Activated naive CD8-positive, alpha-beta T cell treated with anti-CD3 and anti-CD28 coated beads, Interleukin-2, amount 50 U/mL, for 24 hours (primary cell): ENCODE results near the gene PKMYT1.

Experiments
- ATAC-seq: fragments of 150-1000 bp; cut with Tn5 transposase; one replicate; pipeline ENCODE4 v1.10.0; 2021
- DNase-seq: peaks from one replicate; pipeline ENCODE4 v3.0.0; 2021
- H3K27ac Mint-ChIP-seq: one replicate; pipeline ENCODE4 v1.8.0; 2021; ENCODE audit warnings: mild to moderate bottlenecking, mixed read lengths
- H3K27me3 Mint-ChIP-seq: one replicate; pipeline ENCODE4 v1.8.0; 2021; ENCODE audit warnings: mixed read lengths
- H3K36me3 Mint-ChIP-seq: one replicate; pipeline ENCODE4 v1.8.0; 2021; ENCODE audit warnings: low read depth, mixed read lengths
- H3K4me1 Mint-ChIP-seq: one replicate; pipeline ENCODE4 v1.8.0; 2021; ENCODE audit warnings: mixed read lengths
- H3K4me3 Mint-ChIP-seq: one replicate; pipeline ENCODE4 v1.8.0; 2021; ENCODE audit warnings: mild to moderate bottlenecking, moderate library complexity, mixed read lengths
- H3K9me3 Mint-ChIP-seq: one replicate; pipeline ENCODE4 v1.8.0; 2021; ENCODE audit warnings: mixed read lengths

Gene PKMYT1

DNA sequence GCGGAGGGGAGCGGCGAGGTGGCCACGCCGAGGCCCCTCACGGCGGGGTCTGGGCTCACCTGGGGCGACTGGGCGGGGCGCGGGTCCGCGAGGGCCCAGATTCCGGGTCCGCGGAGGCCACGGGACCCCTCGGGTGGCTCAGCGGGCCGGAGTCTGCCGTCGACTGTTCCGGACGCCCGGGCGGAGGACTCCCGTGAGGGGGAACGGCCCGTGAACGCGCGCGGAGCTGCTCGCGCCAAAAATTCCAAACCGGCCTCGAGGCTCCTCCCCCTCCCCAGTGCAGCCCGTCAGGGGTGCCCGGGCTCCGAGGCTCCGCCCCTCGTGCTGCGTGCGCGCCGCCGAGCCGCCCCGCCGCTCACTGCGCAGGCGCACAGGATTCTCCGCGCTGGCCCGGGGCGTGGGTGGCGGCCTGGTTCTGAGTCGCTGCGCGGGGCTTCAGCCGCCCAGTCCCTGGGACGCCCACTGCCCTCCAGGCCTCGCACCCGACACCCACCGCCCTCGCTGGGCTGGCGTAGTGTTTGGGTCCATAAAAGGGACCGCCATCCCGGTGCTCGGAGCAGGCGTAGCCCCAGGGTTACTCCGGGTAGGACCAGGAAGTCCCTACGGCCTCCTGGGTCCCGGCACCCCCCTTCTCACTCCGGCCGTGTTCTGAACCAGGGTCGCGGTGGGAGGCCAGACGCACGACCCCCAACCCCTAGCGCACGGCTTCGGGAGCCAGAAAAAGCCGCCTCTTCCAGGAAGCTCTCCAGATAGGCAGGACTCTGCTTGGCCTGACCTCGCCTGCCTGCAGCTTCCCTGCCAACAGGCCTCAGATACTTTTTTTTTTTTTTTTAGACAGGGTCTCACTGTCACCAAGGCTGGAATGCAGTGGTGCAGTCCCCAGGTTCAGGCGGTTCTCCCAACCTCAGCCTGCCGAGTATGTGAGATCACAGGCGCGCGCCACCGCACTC lies at the start of gene PKMYT1:
TSS of gene PKMYT1 (minus strand) at position 220 of the 950 bp plus-strand sequence. CDS start 789 bp downstream, outside the sequence.
- peak; percentile 98 for DNase-seq
- peak within 1 kb of the TSS; percentile 86 for H3K4me3 Mint-ChIP-seq

DNA sequence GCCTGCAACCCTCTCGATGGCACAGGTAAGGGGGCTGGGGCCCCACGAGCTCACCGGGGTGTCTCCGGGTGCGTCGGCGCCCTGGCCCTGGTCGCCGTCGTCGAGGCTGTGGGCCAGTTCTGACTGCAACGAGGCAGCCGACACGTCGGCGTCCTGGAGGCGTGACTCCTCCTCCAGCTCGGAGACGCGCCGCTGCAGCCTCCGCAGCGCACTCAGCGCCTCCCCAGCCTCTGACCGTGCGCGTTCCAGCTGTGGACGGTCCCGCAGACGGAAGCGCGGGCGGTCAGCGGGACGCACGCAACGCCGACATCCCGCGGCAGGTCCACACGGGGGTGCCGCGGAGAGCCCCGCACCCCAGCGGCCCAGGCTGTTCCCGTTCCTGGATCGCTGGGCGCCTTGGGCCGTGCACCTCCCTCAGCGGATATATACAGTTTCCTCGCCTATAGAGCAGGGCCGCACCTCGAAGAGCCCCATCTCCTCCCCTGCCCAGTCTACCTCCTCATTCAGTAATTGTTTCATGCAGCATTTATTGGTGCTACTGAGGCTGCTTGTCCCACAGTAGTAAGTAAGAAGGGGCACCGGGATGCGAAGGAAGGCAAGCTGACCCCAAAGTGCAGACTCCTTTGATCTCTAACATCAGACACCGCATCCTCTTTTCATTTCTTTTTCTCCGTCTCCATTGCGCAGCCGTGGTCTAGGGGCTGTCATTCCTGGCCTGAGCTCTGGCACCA lies 49.4 kb upstream of the PKMYT1 start:
- no peak overlapping the region for H3K27ac Mint-ChIP-seq
- peak overlapping the region; percentile 22 for H3K4me3 Mint-ChIP-seq
- no peaks in the 10 kb centered on the region for H3K9me3 Mint-ChIP-seq
- peaks cover 24% of the 10 kb centered on the region for H3K4me1 Mint-ChIP-seq
- DNase-seq (peak; percentile 65), ATAC-seq (peak; percentile 26)
- H3K36me3 Mint-ChIP-seq, result peaks cover 8% of the 10 kb centered on the region
- peaks cover 51% of the 10 kb centered on the region for H3K27me3 Mint-ChIP-seq

More for the DNA sequence above, at the start of gene PKMYT1:
- Mint-ChIP-seq H3K9me3 (no peaks in the 10 kb centered on the region), H3K4me1 (peaks cover 18% of the 10 kb centered on the region), H3K27ac (peak within 1 kb of the TSS; percentile 81), H3K27me3 (no peaks in the 10 kb centered on the region), H3K36me3 (peaks cover 13% of the 10 kb centered on the region)
- ATAC-seq, result peak; percentile 80

DNA sequence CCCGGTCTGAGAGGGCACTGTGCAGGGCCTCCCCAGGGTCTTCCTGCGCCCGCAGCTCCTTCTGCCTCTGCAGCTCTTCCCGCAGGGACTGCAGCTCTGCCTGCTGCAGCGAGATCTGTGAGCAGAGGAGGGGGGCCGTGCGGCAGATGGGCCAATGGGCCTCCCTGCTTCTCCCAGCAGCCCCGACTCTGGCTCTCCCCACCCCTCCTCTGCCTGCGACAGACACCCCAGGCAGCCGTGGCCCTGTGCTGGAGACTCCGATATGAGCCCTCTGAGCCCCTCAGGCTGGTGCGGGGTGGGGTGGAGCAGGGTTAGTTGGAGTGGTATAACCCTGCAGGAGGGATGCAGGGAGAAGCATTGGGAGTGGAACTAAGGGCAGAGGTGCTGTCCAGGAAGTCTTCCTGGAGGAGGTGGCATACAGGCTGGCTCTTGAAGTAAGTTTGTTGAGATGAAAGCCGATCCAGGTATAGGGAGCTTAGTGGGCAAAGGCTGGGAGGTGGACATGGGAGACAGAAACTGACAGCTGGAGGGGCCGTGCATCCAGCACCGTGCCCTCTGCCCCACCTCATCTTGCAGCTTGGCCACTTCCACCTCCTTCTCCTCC lies 48.6 kb upstream of the PKMYT1 start:
- ATAC-seq (no peak), DNase-seq (no peak)
- Mint-ChIP-seq H3K4me3 (no peak overlapping the region), H3K27ac (no peak overlapping the region), H3K36me3 (peaks cover 8% of the 10 kb centered on the region), H3K9me3 (no peaks in the 10 kb centered on the region), H3K27me3 (peaks cover 43% of the 10 kb centered on the region), H3K4me1 (peaks cover 30% of the 10 kb centered on the region)

DNA sequence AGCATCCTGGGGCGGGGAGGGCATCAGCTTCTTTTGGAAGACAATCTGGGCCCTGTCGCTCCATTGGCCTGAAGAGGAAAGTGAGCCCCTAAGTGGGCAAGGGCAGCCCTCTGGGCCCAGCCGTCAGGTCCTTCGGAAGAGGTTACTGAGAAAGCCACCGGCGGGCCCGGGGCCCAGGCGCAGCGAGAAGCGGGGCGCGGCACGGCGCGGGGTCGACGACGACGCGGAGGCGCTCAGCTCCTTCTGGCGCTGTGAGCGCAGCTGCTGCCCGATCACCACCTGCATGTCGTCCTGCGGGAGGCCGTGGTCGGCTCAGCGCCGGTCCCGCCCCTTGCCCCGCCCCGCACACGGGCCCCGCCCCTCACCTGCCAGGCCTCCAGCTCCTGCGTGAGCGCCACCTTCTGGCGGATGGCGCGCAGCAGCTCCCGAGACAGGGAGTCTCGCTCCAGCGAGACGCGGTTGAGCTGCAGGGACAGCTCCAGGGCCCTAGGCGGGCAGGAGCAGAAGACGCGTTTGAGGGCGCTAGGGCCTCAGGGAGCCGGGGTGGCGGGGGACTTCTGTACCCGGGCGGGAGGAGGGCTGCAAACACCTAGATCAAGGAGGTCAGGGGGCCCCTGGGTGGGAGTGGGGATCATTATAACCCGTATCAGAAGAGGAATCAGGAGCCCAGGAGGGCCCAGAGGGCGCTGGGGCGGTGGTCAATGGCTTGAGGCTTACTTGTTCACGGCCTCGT lies 47.9 kb upstream of the PKMYT1 start:
- no peak overlapping the region for H3K27ac Mint-ChIP-seq
- H3K27me3 Mint-ChIP-seq, result peaks cover 36% of the 10 kb centered on the region
- peaks cover 35% of the 10 kb centered on the region for H3K4me1 Mint-ChIP-seq
- H3K36me3 Mint-ChIP-seq, result peaks cover 8% of the 10 kb centered on the region
- H3K9me3 Mint-ChIP-seq, result no peaks in the 10 kb centered on the region
- DNase-seq (peak; percentile 92), ATAC-seq (peak; percentile 45)
- H3K4me3 Mint-ChIP-seq, result no peak overlapping the region

DNA sequence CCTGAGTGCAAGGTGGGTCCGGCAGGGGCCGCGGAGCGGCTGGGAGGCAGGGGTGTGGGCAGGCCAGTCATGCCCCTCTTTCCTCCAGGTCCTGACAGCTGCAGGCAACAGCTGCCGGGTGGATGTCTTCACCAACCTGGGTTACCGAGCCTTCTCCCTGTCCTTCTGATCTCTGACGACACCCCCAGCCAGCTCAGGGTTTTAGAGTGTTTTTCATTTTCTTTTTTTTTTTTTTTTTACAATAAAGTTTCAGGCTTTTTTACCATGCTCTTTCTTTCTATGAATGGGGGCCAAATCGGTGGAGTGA lies 47.2 kb upstream of the PKMYT1 start:
- Mint-ChIP-seq H3K4me1 (peaks cover 39% of the 10 kb centered on the region), H3K4me3 (no peak overlapping the region), H3K36me3 (peaks cover 8% of the 10 kb centered on the region), H3K27ac (no peak overlapping the region), H3K9me3 (no peaks in the 10 kb centered on the region), H3K27me3 (peaks cover 29% of the 10 kb centered on the region)
- no peak for ATAC-seq
- no peak for DNase-seq

DNA sequence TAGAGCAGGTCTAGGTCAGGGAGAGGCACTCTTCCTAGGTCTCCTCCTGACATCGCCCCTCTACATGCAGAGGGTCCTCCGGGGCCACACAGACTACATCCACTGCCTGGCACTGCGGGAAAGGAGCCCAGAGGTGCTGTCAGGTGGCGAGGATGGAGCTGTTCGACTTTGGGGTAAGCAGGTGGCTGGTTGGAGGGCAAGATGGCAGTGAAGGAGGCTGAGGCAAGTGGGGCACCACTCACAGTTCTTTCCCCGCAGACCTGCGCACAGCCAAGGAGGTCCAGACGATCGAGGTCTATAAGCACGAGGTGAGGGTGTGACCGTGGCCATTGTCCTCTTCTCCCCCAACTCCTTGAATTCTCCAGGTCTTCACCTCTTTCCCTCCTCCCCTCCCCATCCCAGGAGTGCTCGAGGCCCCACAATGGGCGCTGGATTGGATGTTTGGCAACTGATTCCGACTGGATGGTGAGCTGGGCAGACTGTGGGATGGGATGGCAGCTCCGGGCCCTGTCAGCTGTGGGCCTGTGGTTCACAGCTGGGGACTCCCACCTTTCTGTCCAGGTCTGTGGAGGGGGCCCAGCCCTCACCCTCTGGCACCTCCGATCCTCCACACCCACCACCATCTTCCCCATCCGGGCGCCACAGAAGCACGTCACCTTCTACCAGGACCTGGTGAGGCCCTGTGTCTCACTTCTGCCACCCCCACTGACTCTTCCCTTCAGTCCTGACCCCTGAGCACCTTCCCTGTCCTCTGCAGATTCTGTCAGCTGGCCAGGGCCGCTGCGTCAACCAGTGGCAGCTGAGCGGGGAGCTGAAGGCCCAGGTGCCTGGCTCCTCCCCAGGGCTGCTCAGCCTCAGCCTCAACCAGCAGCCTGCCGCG lies 46.6 kb upstream of the PKMYT1 start:
- no peak overlapping the region for H3K27ac Mint-ChIP-seq
- peaks cover 44% of the 10 kb centered on the region for H3K4me1 Mint-ChIP-seq
- H3K4me3 Mint-ChIP-seq, result peak overlapping the region; percentile 20
- H3K27me3 Mint-ChIP-seq, result peaks cover 23% of the 10 kb centered on the region
- DNase-seq (no peak), ATAC-seq (no peak)
- H3K9me3 Mint-ChIP-seq, result no peaks in the 10 kb centered on the region
- peaks cover 8% of the 10 kb centered on the region for H3K36me3 Mint-ChIP-seq

DNA sequence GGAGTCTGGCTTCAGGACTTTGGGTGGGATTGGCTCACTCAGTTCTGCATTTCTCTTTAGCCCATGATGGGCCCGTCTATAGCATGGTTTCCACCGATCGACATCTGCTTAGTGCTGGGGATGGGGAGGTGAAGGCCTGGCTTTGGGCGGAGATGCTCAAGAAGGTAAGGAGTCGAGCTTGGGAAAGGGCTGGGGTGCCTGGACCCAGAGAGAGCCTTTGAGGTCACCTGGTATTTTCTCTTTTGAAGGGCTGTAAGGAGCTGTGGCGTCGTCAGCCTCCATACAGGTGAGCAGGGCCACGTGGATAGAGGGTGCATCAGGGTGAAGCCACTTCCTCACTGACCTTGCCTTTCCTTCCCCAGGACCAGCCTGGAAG lies 45.7 kb upstream of the PKMYT1 start:
- no peak for ATAC-seq
- Mint-ChIP-seq H3K4me1 (peaks cover 52% of the 10 kb centered on the region), H3K36me3 (peaks cover 8% of the 10 kb centered on the region), H3K27ac (no peak overlapping the region), H3K9me3 (no peaks in the 10 kb centered on the region), H3K4me3 (no peak overlapping the region), H3K27me3 (peaks cover 19% of the 10 kb centered on the region)
- DNase-seq, result no peak

DNA sequence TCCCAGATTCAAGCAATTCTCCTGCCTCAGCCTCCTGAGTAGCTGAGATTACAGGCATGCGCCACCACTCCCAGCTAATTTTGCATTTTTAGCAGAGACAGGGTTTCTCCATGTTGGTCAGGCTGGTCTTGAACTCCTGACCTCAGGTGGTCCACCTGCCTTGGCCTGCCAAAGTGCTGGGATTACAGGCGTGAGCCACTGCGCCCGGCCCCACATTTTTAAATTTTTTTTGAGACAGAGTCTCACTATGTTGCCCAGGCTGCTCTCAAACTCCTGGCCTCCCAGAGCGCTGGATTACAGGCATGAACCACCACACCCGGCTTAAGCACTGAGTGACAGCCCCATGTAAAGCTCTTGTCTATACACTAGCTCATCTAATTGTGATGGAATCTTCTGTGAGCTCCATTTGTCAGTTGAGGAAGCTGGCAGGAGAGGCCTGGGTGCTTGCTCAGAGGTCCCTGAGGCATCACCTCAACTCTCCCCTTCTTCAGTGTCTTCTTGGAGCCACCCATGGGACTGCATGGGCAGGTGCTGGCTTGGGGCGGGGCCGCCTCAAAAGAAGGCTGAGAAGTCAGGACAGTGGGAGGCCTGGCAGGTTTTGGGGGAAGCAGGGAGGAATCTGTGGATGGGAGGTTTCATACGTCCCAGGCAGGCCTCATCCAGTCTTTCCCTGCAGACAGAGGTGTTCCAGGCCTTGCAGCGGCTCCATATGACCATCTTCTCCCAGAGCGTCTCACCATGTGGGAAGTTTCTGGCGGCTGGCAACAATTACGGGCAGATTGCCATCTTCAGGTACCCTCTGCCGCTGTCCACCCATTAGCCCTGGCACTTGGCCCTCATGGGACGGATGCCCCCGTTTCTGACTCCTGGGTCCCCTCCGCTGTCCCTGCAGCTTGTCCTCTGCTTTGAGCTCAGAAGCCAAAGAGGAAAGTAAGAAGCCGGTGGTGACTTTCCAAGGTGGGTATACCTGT lies 45.1 kb upstream of the PKMYT1 start:
- no peak for ATAC-seq
- H3K4me1 Mint-ChIP-seq, result peaks cover 56% of the 10 kb centered on the region
- H3K27ac Mint-ChIP-seq, result no peak overlapping the region
- no peak for DNase-seq
- H3K9me3 Mint-ChIP-seq, result no peaks in the 10 kb centered on the region
- H3K36me3 Mint-ChIP-seq, result peaks cover 8% of the 10 kb centered on the region
- H3K4me3 Mint-ChIP-seq, result peak overlapping the region; percentile 85
- H3K27me3 Mint-ChIP-seq, result peaks cover 16% of the 10 kb centered on the region

DNA sequence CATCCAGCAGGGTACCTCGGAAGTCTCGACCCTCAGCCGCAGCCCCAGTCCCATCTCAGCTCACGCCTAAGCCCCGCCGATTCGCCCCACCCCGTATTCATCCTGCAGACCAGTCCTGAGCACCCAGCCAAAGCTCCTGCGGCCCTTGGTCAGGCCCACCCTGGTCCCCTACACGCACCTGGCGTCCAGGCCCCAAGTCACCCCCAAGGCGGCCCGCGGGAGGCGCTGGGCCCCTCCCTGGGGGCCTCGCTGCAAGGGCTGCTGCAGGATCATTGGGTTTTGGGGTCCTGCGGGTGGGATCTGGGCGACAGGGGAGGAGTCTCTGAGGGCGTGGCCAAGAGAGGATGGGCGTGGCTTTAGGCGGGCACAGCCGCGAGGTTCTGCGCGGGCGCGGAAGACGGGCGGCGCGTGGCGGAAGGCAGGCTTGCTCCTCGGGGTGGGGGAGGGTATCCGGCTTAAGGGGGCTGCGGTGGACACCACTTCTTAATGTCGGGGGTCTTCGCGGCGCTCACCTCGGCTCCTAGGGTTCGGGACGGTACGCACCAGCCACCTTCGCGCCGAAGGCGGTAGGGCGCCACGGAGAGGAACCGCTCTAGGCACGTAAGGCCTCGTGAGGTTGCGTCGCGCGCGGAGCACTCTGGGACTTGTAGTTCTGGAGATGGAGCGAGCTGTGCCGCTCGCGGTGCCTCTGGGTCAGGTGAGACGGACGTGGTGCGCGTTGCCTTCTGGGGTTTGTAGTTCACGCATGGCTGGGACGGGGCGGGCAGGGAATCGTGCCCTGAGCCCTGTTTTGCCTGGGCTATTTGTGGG lies 43.6 kb upstream of the PKMYT1 start, which contains the start of the genes HCFC1R1 and THOC6:
TSS of gene HCFC1R1 (minus strand) at position 274 of the 810 bp plus-strand sequence. CDS start at position 273, 1 bp downstream.
TSS of gene THOC6 (plus strand) at position 367 of the 810 bp plus-strand sequence. CDS start at position 659, 292 bp downstream.
- peaks cover 8% of the 10 kb centered on the region for H3K36me3 Mint-ChIP-seq
- H3K27me3 Mint-ChIP-seq, result peaks cover 6% of the 10 kb centered on the region
- H3K27ac Mint-ChIP-seq, result peak within 1 kb of the TSS; percentile 97
- H3K9me3 Mint-ChIP-seq, result no peaks in the 10 kb centered on the region
- H3K4me3 Mint-ChIP-seq, result peak within 1 kb of the TSS; percentile 85
- peak; percentile 75 for ATAC-seq
- peak; percentile 95 for DNase-seq
- H3K4me1 Mint-ChIP-seq, result peaks cover 53% of the 10 kb centered on the region

DNA sequence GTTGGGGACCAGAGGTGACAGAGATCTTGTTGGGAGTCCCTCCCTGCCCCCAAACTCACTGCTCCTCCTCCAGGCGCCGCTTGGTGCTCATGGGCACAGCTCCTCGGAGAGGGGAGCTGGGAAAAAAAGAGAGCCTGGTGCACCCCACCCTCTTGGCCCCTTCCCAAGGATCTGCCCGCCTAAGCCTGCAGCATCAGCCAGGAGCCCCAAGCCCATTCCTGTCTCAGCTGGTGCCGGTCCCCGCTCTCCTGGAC lies 43.1 kb upstream of the PKMYT1 start:
- Mint-ChIP-seq H3K27me3 (peaks cover 8% of the 10 kb centered on the region), H3K36me3 (peaks cover 8% of the 10 kb centered on the region), H3K4me1 (peaks cover 55% of the 10 kb centered on the region), H3K27ac (peak overlapping the region; percentile 97), H3K4me3 (peak overlapping the region; percentile 85), H3K9me3 (no peaks in the 10 kb centered on the region)
- ATAC-seq, result no peak
- DNase-seq, result no peak

DNA sequence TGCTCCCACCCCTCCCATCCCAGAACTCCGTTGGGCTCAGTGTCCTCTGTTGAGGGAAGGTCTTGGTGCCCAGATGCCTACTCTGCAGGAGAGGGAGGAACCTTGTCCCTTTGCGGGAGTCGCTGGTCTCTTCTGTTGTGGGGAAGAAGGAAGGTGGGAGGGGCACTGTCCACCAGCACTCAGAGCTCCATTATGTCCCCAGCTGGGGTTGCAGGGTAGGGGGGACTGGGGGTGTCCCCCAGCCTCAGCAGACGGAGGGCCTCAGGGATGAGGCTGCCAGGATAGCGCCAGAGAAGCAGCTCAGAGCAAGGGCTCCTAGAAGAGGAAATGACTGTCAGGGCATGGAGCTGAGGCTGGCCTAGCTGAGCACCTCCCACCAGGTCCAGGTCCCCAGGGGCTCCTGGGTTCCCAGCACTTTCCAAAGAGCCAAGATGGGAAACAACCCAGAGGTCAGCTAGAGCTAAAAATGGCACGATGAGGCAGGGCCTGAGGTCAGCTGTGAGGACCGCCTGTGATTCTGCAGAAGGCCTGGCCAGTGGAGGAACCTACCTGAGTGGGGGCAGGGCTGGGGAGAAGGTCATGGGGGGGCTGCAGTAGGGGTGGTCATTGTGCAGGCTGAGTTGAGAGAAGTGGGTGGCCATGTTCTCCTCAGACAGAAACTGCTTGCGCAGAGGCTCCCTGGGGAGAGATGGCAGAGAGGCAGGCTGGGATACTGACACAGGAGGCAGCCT lies 42.6 kb upstream of the PKMYT1 start:
- Mint-ChIP-seq H3K4me3 (peak overlapping the region; percentile 85), H3K36me3 (peaks cover 8% of the 10 kb centered on the region), H3K27ac (peak overlapping the region; percentile 97), H3K4me1 (peaks cover 56% of the 10 kb centered on the region), H3K27me3 (peaks cover 10% of the 10 kb centered on the region), H3K9me3 (no peaks in the 10 kb centered on the region)
- ATAC-seq (no peak), DNase-seq (peak; percentile 40)
